Breast epithelium (tissue), 3 donors: ENCODE measurements around the gene TWIST1.

Experiments
- POLR2A ChIP-seq: fragments of 450-650 bp; IDR thresholded peaks from one replicate; pipeline ENCODE4 v1.6.1; 2016; ENCODE audit warnings: antibody characterized with exemption, mild to moderate bottlenecking, moderate library complexity
- TF ChIP-seq, protein P1 (sequence below), 3 donors: fragments of 450-650 bp; IDR thresholded peaks; one replicate each; pipeline ENCODE4 v1.5.1; 2016 to 2017; ENCODE audit warnings: antibody characterized with exemption in 3 of 3, mild to moderate bottlenecking in 3 of 3, moderate library complexity in 3 of 3

DNA sequence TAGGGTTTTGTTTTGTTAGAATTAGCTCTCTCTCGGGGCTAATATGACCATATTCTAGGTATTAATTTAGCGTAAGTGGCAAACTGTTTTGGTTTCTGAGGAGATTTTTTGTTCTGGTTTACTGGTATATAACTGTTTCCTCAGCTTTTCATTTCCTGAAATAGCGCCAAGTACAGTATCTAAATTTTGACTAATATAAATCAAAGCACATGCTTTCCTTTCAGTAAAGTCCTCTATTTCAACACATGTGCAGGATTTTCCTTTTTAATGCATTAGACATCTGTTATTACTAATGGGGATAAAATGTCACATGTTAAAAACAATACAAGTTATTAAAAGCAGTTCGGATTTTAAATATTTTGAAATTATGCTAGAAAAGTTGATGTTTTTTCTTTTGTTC, 16.4 kb upstream of the TWIST1 start:
- TF ChIP-seq POLR2A: no peak
- TF ChIP-seq, protein P1, sequence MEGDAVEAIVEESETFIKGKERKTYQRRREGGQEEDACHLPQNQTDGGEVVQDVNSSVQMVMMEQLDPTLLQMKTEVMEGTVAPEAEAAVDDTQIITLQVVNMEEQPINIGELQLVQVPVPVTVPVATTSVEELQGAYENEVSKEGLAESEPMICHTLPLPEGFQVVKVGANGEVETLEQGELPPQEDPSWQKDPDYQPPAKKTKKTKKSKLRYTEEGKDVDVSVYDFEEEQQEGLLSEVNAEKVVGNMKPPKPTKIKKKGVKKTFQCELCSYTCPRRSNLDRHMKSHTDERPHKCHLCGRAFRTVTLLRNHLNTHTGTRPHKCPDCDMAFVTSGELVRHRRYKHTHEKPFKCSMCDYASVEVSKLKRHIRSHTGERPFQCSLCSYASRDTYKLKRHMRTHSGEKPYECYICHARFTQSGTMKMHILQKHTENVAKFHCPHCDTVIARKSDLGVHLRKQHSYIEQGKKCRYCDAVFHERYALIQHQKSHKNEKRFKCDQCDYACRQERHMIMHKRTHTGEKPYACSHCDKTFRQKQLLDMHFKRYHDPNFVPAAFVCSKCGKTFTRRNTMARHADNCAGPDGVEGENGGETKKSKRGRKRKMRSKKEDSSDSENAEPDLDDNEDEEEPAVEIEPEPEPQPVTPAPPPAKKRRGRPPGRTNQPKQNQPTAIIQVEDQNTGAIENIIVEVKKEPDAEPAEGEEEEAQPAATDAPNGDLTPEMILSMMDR (IDR thresholded peaks at IDR 0.05): no peak
